Mucosa of descending colon (tissue), 3 donors: ENCODE measurements around the gene TMEM114. TPM values are rescaled to one million over a fixed set of nuclear protein-coding genes. Genes with fewer than 3 reads are reported as not detected.
"Not testable (repeated sequence)": the region's sequence is repeated elsewhere in the genome, so short reads cannot be mapped to it uniquely, and the experiment has no call there.

Experiments
- ATAC-seq: fragments of 200-7000 bp; cut with Tn5 transposase; one replicate; pipeline ENCODE4 v1.9.1; 2020; ENCODE audit warnings: mild to moderate bottlenecking, moderate library complexity
- DNase-seq, 3 donors: peaks; one replicate each; pipeline ENCODE4 v3.0.0-alpha.2; 2020
- H3K36me3 ChIP-seq: fragments of 200-600 bp; one replicate; pipeline ENCODE4 v1.8.0; 2021; ENCODE audit warnings: low read depth, mild to moderate bottlenecking
- H3K4me1 ChIP-seq: fragments of 200-600 bp; one replicate; pipeline ENCODE4 v1.8.0; 2021; ENCODE audit warnings: low read depth, mild to moderate bottlenecking
- H3K4me3 ChIP-seq: fragments of 200-600 bp; one replicate; pipeline ENCODE4 v1.8.0; 2021; ENCODE audit warnings: mild to moderate bottlenecking
- H3K9me3 ChIP-seq: fragments of 200-600 bp; one replicate; pipeline ENCODE4 v1.8.0; 2021; ENCODE audit warnings: mild to moderate bottlenecking
- intact Hi-C, 2 donors: fragments of 100-400 bp; cut with DNase I in 1 of 2; cut with micrococcal nuclease in 1 of 2; formaldehyde crosslinking; loops; one replicate each; pipeline versions ENCODE4 v1.11.0 to v1.11.1; 2022; cut with DNase I, micrococcal nuclease
- total RNA-seq, 3 donors: library from RNA; stranded (reverse); fragmentation: NEBNext Ultra II Directional in 2 of 3; extraction: Animal tissue kit (Norgen Biotek cat#: 25700) in 2 of 3; gene quantifications; one replicate each; pipeline versions ENCODE4 v1.2.1 to v1.2.4, GENCODE V29; 2021 to 2023
- TF ChIP-seq, protein P1 (sequence below): fragments of 200-600 bp; IDR thresholded peaks from one replicate; pipeline ENCODE4 v1.8.0; 2022; ENCODE audit warnings: antibody characterized with exemption, mild to moderate bottlenecking
- donor health status: DM: no; HTN: no; CAD: no; lungs with moderate emphysema.
- donor health status: DM: no; HTN: no; CAD: no.
- donor health status: DM: no; HTN: yes; CAD: no.

TMEM114 gene
- total RNA-seq, 3 donors from 2014 or later: 0.60 TPM; not detected in 2

DNA sequence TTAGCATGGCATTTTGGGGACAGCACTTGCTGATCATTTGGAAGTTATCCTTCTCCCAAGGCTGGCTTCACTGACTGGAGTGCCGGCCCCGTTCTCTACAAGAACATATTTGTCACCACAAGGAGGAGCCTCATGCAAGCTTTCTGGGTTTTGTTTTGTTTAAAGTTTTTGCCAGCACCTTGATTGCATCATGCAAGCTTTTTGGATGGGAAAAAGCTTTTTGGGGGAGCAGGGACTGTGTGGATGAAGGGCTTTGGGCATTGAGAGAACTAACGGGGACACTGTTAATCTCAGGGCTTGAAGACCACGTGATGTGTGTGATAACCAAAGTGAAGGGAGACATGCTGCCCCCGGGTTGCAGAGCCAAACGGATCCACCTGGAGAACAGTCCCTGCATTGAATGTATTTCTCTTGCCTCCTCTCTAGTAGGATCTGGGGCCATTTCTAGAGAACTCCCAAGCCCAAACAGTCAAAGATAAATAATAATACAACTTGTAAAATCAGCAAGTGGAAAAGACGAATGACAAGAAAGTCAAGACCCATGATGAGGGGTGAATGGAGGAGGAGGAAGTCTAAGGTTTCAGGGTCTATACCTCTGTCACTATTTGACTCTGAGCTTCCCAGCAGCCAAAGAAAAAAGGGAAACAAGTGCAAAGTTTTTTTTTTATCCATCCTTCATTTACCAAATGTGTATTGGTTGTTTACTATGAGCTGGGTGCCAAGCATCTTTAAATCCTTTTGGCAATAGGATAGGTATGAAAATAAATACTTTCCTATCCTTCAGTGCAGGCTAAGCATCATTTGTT, 17.2 kb downstream of the TMEM114 start:
- intact Hi-C loops: no loop called here
- TF ChIP-seq, protein P1, sequence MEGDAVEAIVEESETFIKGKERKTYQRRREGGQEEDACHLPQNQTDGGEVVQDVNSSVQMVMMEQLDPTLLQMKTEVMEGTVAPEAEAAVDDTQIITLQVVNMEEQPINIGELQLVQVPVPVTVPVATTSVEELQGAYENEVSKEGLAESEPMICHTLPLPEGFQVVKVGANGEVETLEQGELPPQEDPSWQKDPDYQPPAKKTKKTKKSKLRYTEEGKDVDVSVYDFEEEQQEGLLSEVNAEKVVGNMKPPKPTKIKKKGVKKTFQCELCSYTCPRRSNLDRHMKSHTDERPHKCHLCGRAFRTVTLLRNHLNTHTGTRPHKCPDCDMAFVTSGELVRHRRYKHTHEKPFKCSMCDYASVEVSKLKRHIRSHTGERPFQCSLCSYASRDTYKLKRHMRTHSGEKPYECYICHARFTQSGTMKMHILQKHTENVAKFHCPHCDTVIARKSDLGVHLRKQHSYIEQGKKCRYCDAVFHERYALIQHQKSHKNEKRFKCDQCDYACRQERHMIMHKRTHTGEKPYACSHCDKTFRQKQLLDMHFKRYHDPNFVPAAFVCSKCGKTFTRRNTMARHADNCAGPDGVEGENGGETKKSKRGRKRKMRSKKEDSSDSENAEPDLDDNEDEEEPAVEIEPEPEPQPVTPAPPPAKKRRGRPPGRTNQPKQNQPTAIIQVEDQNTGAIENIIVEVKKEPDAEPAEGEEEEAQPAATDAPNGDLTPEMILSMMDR: peak; percentile 9
- H3K36me3 ChIP-seq: no peaks in the 10 kb centered on the region
- ATAC-seq (peak; percentile 30), DNase-seq (no peak)
- no peaks in the 10 kb centered on the region for H3K9me3 ChIP-seq
- H3K4me3 ChIP-seq: no peak overlapping the region
- H3K4me1 ChIP-seq: peaks cover 3% of the 10 kb centered on the region

DNA sequence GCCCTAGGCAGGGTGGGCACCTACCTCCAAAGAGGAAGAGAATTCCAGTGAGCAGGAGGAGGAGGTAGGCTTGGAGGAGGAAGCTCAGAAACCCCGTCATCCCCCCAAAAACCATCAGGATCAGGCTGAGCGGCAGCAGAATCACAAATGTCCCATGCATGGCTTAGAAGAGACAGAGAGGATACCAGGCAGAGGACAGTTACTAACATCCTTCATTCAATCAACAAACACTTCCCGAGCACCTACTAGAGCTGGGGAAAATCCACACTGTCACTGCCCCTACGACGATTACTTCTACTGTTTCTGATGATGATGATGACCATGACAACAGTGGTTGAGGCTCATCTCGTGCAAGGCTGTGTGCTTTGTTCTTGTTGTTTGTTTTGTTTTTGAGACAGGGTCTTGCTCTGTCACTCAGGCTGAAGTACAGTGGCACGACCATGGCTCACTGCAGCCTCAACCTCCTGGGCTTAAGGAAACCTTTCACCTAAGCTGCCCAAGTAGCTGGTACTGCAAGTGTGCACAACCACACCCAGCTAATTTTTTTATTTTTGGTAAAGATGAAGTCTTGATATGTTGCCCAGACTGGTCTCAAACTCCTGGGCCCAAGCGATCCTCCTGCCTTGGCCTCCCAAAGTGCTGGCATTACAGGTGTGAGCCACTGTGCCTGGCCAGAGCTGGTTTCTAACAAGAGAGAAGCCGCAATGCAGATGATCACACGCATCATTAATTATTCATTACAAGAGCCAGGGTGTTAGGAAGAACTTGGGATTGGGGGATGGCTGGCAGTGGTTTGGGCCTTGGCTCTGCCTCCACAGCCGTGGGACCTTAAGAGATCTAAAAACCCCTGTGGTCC, 18.0 kb downstream of the TMEM114 start:
- intact Hi-C loops: no loop called here
- H3K36me3 ChIP-seq: no peaks in the 10 kb centered on the region
- no peaks in the 10 kb centered on the region for H3K9me3 ChIP-seq
- TF ChIP-seq, protein P1: no peak
- DNase-seq (no peak), ATAC-seq (no peak)
- H3K4me1 ChIP-seq: peaks cover 3% of the 10 kb centered on the region
- H3K4me3 ChIP-seq: no peak overlapping the region

DNA sequence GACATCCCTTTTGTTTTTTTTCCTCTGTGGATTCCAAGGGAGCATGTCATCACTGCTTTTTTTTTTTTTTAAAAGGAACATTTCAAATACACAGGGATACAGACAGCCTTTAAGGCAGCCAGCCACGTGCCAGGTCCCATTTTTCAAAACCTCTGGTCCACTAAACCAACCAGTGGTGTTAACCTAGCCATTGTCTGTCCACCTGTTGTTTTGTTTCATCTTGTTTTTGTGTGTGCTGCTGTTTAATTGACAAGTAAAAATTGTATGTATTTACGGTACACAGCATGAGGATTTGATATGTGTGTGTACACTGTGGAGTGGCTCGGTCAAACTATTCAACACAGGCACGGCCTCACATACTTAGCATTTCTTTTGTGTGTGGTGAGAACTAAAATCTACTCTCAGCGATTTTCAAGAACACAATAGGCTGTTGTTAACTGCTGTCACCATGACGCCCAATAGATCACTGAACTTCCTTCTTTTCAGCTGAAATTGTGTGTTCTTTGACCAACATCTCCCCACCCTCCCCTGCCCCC, 19.2 kb downstream of the TMEM114 start:
- Histone ChIP-seq H3K9me3 (no peaks in the 10 kb centered on the region), H3K4me3 (no peak overlapping the region), H3K36me3 (no peaks in the 10 kb centered on the region), H3K4me1 (peaks cover 3% of the 10 kb centered on the region)
- DNase-seq: no peak
- intact Hi-C loops: no loop called here
- ATAC-seq: peak; percentile 30
- TF ChIP-seq, protein P1: no peak

DNA sequence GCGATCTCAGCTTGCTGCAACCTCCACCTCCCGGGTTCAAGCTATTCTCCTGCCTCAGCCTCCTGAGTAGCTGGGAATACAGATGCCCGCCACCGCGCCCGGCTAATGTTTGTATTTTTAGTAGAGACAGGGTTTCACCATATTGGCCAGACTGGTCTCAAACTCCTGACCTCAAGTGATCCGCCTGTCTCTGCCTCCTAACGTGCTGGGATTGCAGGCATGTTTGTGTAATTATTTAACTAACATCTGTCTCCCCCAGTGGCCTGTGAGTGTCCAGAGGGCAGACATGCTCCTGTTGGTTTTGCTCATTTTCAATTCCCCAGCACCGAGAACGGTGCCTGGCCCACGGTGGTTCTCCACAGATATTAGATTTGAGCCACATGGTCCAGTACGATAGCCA, 19.9 kb downstream of the TMEM114 start:
- H3K9me3 ChIP-seq, DNase-seq, ATAC-seq, H3K4me3 ChIP-seq, intact Hi-C loops, H3K4me1 ChIP-seq, H3K36me3 ChIP-seq: not testable (repeated sequence)

DNA sequence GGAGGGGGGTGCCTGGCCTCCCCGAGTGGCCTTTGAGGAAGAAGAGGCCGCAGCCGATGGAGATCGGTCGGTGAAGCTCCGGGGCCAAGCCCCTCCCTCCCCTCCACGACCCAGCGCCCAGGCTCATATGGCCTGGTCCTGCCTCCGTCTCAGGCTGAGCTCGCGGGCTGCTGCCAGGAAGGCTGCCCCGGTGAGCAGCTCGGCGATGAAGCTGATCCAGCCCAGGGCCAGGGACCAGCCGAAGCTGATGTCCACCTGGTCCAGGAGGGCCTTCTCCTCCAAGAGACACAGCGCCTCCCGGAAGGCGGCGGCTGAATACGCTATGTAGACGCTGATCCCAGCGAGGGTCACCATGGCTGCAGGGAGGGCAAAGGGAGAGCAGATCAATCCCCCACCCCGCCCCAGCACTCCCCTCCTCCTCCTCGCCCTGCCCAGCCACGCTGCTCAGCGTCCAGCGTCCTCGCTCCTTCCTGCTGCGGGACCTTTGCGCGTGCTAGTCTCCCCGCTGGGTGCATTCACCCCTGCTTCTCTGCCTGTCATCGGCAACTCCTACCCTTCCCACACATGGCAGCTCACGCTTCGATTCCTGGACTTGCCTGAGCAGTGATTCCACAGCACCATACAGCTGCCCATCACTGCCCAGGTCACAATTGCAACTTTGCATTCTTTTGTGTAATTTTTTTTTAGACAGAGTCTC, 20.5 kb downstream of the TMEM114 start:
- TF ChIP-seq, protein P1: no peak
- peaks cover 3% of the 10 kb centered on the region for H3K4me1 ChIP-seq
- no peaks in the 10 kb centered on the region for H3K9me3 ChIP-seq
- H3K36me3 ChIP-seq: no peaks in the 10 kb centered on the region
- intact Hi-C loops: loop anchor here (5.0 kb wide), 1 partner anchor 313 kb away; the partner anchor contains the start of gene LITAFD (in 2 of the 2)
- no peak for ATAC-seq
- no peak for DNase-seq
- no peak overlapping the region for H3K4me3 ChIP-seq
